Left forelimb (tissue), 1 donor: ENCODE results near the gene PDCD11.
"Not testable (repeated sequence)": the region's sequence is repeated elsewhere in the genome, so short reads cannot be mapped to it uniquely, and the experiment has no call there.

ENCODE experiments used
- DNase-seq: peaks from one replicate; pipeline ENCODE4 v3.0.0-alpha.2; 2018; ENCODE audit warnings: low spot score

The PDCD11 gene

DNA sequence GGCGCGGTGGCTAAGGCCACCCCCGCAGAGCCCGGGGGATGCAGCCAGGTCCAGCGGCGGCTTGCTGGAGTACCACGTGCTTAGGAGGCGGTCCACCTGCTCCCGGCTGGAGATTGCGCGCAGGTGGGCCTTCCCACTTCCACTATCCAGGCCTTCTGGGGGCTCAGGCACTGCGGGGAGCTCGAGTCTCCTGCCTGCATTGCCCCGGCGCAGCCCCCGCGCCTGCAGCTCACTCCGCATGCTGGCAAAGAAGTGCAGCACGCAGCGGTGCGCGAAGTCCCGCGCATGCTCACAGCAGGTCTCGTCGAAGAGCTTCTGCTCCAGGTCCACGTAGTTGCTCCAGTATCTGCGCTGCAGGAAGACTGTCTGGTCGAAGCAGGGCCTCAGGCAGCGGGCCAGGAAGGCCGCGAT, 76.8 kb downstream of the PDCD11 start:
- no peak for DNase-seq

DNA sequence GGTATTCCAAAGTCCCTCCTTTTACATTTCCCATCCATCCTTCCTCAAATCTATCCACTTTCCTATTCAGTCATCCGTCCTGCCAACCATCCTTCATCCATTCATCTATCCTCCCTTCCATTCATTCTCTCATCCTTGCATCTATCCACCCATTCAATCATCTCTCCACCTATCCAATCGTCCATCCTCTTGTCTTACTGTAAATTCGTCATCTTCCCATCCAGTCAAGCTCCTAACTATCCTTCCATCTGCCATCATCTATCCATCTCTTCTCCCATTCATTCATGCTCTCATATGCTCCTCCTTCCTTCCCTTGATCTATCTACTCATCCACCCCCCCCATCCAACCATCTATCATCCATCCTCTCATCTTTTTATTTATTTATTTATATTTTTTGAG, 77.7 kb downstream of the PDCD11 start:
- DNase-seq = no peak

DNA sequence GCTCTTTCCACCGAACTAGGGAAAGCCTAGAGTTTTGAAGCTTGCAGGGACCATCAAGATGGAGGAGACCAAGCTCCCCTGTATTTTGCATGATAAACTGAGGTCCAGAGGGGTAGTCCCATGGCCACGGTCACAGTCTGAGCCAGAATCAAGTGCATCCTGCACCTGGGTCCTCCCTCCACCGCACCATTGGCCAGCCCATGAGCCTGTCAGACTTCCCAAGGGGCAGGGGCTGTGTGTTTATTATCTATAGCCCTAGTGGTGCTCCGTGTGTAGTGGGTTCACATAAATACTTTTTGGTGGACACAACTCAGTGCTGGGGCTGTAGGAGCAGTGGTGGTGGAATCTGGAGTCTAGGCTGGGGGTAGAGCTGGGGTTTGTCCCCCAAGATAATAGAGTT, 79.0 kb downstream of the PDCD11 start:
- DNase-seq = no peak

DNA sequence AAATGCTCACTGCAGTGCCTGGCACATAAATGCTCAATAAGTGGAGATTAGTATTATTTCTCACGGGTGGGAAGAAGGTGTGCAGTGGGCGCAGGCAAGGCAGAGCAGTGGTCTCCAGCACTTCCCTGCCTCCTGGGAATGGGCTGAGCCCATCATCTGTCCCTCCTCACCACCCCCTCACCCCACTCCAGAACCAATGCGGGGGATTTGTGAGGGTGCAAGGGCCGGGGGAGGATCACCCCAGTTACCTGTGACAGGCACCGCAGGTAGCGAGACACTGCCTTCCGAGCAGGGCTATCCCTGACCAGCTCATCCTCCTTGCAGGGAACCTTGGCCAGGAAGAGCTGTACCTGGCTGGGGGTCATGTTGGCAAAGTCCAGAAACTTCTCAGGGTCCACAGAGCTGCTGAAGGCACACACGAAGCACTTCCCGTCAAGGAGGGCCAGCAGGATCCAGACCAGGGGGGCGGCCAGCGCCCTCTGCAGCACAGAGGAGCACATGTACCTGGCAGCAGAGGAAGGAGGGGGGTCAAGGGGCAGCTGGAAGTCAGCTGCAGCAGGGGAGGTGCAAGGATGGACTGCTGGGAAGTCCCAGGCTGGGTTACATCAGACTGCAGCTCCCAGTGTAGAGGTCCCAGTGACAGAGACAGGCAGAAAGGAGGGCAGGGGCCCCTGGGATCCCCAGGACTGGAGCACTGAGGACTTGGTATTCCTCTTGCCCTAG, 79.8 kb downstream of the PDCD11 start:
- no peak for DNase-seq

DNA sequence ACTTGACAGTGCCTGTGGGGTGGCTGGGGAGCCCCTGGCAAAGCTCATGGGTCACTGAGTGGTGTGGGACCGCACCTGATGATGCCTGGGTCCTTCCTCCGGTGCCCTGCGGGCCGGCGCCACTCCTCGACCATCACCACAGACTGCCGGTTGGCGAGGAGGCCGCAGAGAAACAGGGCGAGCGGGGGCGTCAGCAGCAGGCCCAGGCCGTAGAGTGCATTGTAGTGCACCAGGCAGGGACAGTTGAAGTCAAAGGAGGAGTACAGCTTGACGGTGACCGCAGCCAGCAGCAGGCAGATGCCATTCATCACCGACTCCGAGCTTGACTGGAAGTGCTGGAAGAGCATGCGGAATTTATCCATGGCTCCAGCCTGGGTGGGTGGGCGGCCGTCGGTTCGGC, 82.2 kb downstream of the PDCD11 start:
- no peak for DNase-seq

DNA sequence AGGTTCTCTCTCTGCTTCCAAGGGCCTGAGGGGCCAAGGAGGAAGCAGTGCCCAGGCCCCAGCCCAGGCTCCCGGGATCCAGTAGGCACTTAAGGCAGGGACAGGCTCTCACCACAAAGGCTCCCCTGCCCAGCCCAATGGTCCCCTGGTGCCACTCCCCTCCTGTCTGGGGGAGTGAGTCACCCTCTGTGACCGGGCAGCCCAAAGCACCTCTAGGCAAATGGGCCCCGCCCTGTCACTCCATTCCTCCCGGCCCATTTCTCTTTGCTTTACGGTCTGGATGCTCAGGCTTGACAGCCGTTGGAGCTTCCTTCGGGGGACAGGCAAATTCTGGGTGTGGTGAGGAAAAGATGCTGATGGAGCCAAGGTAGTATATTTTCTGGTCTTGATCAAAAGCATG, 82.7 kb downstream of the PDCD11 start, which contains the start of gene CALHM3:
TSS of gene CALHM3 (minus strand) at position 106 of the 400 bp plus-strand sequence. CDS start 208 bp downstream, outside the sequence.
- DNase-seq = no peak

DNA sequence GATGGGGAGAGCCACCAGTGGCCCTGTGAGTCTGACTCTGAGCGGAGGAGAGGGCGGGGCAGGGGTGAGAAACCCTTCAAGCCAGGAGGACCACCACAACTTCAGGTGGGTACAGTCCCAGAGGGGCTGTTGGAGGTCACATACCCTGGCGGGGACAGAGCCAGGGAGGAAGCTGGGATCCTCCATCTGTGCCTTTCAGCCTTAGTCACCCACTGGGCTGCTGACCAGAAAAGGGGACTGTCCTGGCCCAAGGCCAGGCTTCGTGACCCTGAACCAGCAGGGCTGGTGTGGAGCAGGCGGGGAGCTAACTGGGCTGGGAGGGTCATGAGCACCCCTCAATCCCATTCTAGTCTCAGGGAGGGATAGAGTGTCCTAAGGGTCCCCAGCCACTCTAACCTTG, 84.1 kb downstream of the PDCD11 start:
- no peak for DNase-seq

DNA sequence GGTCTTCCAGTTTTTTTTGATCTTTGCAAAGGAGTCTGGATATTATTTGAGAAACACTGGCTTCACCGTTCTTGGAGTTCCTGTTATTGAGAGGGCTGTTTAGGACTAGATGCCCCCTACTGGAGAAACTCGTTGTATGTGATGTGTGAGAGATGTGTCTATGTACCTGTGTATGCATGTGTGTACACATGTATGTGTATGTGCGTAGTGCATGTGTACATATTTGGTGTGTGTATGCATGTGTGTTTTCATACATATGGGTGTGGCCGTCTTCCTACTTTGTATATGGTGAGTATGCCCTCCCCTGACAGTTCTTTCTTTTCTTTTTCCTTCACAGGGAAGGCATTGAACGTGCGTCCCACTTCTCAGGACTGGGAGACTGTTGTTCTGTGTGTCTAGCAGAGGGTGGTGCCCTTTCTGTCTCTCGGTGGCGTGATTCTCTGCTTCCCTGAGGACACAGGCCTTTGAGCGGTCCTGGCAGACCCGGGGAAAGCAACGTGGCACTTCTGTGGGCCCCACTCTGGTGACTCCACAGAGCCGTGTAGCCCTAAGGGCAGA, 85.6 kb downstream of the PDCD11 start:
- DNase-seq = no peak

DNA sequence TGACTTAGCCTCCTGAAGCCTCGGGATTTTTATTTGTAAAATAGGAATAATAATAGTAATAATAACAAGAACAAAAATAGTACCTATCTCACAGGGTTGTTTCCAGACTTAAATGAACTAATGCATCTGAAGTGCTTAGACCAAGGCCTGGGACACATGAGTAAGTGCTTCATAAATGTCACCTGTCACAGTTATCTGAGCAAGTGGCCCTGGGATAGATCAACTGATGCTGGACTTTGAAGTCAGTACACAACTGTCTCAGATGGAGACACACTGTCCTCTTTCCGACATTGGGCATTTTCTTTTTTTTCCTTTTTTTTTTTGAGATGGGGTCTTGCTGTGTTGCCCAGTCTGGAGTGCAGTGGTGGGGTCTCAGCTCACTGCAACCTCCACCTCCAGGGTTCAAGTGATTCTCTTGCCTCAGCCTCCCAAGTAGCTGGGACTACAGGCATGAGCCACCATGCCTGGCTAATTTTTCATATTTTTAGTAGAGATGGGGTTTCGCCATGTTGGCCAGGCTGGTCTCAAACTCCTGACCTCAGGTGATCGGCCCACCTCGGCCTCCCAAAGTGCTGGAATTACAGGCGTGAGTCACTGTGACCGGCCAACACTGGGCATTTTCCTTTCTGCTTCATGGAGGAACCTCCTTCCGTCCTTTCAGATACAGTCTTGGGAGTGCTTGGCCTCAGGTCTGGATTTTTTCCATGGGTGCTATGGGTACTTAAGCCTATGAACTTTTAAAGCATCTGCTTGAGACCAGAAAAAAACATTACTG, 90.4 kb downstream of the PDCD11 start:
- not testable (repeated sequence) for DNase-seq

DNA sequence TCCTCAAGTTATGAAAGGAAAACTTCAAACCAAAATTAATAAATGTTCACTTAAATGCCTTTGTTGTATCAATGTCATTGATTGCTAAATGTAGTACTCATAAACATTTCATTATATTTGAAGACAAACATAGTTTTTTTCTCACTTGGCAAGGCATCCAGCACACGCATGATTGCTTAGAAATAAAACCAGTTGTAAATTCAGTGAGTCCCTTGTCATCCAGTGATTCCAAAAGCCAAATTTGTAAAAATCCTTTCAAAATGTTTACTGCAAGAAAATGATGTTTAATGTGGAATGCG, 90.9 kb downstream of the PDCD11 start:
- no peak for DNase-seq

DNA sequence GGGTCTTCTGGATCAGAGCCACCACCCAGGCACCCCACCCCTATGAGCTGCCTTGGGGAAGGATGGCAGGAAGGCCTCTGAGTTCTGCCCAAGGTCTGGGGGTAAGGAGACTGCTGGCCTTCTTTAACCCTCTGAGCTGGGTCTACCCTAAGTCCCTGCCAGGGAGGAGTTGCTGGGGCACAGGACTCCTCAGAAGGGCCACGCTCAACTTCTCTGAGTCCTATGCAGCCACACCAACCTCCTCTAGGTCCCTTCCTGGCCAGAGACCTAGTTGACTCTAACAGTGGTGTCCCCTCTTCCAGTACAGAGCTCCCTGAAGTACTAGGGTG, 94.5 kb downstream of the PDCD11 start:
- no peak for DNase-seq

DNA sequence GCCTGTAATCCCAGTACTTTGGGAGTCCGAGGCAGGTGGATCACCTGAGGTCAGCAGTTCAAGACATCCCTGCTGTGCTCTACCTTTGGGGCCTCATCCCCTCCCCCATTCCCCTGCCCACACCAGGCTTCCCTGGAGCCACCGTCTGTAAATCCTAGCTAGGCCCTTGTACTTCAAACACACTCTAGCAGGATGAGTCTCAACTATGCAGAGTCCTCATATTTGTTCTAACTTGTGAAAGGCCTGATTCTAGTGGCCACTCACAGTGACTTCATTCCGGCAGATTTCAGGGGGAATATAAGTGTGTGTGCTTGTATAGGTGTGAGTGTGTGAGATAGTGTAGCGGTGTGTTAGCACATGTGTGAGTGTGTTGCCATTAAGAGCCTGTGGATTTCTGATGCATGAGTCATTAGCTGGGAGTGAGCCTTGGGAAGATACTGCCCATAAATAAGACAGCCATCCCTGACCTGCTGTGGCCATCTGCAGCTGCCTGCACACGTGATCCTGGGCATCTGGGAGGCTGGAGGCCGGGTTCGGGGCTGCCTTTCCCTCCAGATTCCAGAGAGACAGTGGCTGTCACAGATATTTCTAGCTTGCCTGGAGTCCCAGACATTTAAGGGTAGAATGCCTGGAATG, 95.4 kb downstream of the PDCD11 start:
- DNase-seq = no peak

DNA sequence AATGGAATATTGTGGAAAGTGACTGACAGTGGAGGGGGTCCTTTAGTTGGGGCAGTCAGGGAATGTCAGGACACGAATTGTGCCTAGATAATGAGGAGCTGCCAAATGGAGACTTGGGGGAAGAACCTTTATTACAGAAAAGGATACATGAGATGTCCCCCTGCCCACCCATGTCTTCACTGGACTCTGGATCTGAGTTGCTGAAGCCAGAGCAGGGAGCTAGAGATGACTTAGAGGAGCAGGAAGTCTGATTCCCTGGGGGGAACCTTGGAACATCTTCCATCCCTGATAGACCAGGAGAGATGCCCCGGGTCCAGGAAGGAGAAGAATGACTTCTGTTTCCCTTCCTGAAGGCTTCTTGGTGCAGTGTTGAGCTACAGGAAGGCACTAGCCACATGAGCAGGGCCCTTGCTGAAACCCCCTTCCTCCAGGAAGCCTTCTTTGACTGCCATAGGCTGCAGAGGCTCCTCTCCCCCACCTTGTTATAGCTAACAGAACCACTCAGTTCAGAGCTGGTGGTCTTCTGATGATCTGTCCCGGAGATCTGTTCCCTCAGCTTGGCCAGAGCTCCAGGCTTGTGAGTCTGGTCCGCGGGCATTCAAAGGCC, 96.3 kb downstream of the PDCD11 start:
- no peak for DNase-seq

DNA sequence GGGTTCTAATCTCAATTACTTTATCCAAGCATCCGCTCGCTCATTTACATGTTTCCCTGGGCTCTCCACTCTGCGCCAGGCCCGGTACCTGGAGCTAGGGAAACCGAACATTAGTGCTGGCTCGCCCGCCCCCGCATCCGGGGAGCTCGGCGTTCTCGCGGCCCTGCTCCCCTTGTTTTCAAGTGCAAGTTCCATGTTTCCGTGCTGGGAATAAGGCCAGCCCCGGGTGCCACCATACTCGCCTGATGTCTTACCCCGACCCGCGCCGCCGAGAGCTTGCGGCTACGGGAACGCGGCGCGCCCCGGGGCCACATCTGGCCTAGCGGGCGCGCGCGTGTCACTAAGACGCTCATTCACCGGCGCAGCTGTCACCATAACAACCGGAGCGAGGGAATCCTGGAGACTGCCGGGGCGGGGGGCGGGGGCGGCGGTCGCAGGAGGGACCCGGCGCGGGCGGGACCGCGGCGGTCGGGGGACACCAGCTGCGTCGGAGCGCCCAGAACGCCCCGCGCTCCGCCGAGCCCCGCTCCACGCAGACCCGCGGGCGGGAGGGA, 97.0 kb downstream of the PDCD11 start, which contains the start of gene NEURL1:
TSS of gene NEURL1 (plus strand) at position 344 of the 554 bp plus-strand sequence. CDS start 683 bp downstream, outside the sequence.
- DNase-seq = no peak

DNA sequence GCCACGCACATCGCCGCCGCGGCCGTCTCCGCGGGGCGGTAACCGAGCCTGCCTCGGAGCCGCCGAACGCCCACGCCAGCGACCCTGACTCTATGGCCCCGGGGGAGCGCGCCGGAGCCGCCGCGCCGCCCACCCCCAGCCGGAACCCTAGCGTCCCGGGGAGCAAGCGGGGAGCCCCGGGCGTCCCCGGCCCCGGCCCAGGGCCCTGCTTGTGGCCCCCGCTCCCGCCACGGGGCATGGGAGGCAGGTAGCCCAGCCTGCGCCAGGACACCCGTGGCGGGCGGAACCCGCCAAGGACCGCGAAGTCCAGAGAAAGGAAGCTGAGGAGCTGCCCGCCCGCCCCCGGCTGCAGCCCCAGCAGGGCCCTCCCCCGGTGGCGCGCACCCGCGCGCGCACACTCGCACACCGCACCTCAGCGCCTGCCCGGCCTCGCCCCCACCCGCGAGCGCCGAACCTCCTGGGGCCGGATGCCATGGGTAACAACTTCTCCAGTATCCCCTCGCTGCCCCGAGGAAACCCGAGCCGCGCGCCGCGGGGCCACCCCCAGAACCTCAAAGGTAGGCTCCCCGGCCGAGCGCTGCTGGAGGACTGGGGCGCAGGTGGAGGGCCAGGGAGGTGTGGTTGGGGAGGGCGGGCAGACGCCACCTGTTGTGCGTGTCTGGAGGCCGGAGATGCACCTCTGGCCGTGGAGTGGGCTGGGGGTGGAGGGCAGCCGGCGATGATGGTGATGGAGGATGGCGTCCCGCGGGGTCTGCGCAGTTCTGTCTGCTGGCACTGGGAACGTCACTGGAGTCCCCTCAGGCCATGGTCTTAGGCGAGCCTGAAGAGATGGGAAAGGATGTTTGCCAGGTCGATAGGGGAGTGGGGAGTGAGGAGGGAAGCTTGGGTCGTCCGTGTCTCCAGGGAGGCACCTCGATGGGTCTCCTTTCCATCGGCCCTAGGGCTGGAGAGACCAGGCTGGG, 97.8 kb downstream of the PDCD11 start:
- DNase-seq = no peak

DNA sequence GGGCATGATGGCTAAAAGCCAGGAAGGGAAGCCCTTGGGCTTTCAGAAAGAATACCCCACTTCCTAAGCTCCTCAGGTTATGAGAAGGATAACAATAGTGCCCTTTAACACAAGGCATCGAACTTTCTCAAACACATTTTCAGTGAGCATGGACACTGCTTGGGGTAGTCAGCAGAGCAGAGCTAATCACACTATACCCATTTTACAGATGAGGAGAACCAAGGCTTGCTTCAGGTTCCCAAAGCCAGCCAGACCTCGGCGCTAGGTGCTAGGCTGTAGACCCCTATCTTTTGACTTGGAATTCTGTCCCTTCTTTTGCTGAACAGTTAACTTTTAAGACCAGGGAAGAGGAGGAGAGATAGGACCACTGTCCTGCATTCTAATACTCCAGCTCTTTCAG, 98.9 kb downstream of the PDCD11 start:
- no peak for DNase-seq
